22Rv1 (cell line): ENCODE data around the gene CEP43.

Experiments used
- ZFX ChIP-seq: fragments of 450-650 bp; IDR thresholded peaks from 2 replicates; pipeline ENCODE4 v1.6.1; 2017; ENCODE audit warnings: antibody characterized with exemption, borderline replicate concordance
- TF ChIP-seq, protein P1 (sequence below): fragments of 450-650 bp; IDR thresholded peaks from 2 replicates; pipeline ENCODE4 v1.5.1; 2017; ENCODE audit warnings: mild to moderate bottlenecking

DNA sequence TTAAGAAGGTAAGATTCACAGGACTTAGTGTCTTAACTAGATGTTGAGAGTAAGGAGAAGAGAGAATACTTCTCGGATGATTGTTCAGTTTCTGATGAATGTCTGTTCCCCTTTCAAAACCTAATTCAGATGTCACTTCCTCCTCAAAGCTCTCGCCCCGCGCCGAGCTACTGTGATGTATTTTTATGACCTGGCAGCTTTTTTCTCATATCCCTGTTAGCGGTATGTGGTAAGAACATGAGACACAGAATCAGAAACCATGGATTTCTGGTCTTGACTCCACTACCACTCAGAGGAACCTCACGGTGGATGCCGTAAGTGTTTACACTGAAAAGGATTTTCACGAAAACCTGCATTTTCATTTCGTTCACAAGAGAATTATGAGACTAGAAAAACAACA is 48.4 kb downstream of the CEP43 start:
- TF ChIP-seq, protein P1, sequence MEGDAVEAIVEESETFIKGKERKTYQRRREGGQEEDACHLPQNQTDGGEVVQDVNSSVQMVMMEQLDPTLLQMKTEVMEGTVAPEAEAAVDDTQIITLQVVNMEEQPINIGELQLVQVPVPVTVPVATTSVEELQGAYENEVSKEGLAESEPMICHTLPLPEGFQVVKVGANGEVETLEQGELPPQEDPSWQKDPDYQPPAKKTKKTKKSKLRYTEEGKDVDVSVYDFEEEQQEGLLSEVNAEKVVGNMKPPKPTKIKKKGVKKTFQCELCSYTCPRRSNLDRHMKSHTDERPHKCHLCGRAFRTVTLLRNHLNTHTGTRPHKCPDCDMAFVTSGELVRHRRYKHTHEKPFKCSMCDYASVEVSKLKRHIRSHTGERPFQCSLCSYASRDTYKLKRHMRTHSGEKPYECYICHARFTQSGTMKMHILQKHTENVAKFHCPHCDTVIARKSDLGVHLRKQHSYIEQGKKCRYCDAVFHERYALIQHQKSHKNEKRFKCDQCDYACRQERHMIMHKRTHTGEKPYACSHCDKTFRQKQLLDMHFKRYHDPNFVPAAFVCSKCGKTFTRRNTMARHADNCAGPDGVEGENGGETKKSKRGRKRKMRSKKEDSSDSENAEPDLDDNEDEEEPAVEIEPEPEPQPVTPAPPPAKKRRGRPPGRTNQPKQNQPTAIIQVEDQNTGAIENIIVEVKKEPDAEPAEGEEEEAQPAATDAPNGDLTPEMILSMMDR: no peak
- no peak for TF ChIP-seq ZFX
